GM18873 (cell line): ENCODE results near the gene NF2.

Experiments
- ATAC-seq: cut with Tn5 transposase; IDR thresholded peaks from one replicate; pipeline ENCODE4 v1.9.1; 2021; ENCODE audit warnings: mild to moderate bottlenecking, moderate library complexity, moderate number of reproducible peaks; ENCODE audit not compliant: unreplicated experiment, low FRiP score

The NF2 gene

GRCh38 chr22:29737251-29738117 lies 134.1 kb downstream of the NF2 start:
- ATAC-seq, result no peak

- no peak for ATAC-seq
These were observed 134.8 kb downstream of the NF2 start for GRCh38 chr22:29738118-29738815.

- ATAC-seq, result no peak
These were observed 136.0 kb downstream of the NF2 start for GRCh38 chr22:29739346-29739875.

GRCh38 chr22:29740216-29740615 lies 136.8 kb downstream of the NF2 start:
- ATAC-seq, result no peak

- ATAC-seq, result no peak
These were observed 138.5 kb downstream of the NF2 start for GRCh38 chr22:29741926-29742325.

GRCh38 chr22:29742326-29742725 lies 138.9 kb downstream of the NF2 start:
- no peak for ATAC-seq

GRCh38 chr22:29744902-29745301 lies 141.5 kb downstream of the NF2 start:
- ATAC-seq, result no peak

- ATAC-seq, result no peak
These were observed 144.4 kb downstream of the NF2 start for GRCh38 chr22:29747832-29748231.
